ENCODE data around the gene CSMD2.

GRCh38 chr1:33706634-33707255 lies 458.3 kb downstream of the CSMD2 start:
- no peak for TF ChIP-seq EZH2 (IDR thresholded peaks at IDR 0.05; ENCODE audit: borderline replicate concordance, low read depth, low read length, poor library complexity, severe bottlenecking)
- TF ChIP-seq, protein P1, sequence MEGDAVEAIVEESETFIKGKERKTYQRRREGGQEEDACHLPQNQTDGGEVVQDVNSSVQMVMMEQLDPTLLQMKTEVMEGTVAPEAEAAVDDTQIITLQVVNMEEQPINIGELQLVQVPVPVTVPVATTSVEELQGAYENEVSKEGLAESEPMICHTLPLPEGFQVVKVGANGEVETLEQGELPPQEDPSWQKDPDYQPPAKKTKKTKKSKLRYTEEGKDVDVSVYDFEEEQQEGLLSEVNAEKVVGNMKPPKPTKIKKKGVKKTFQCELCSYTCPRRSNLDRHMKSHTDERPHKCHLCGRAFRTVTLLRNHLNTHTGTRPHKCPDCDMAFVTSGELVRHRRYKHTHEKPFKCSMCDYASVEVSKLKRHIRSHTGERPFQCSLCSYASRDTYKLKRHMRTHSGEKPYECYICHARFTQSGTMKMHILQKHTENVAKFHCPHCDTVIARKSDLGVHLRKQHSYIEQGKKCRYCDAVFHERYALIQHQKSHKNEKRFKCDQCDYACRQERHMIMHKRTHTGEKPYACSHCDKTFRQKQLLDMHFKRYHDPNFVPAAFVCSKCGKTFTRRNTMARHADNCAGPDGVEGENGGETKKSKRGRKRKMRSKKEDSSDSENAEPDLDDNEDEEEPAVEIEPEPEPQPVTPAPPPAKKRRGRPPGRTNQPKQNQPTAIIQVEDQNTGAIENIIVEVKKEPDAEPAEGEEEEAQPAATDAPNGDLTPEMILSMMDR (conservative IDR thresholded peaks at IDR 0.05; ENCODE audit: low read depth, low read length) = no peak
